Hematopoietic multipotent progenitor cell (in vitro differentiated cells): ENCODE data around the gene HOXA3. TPM values are rescaled to one million over a fixed set of nuclear protein-coding genes. Genes with fewer than 3 reads are reported as not detected.

ENCODE experiments used
- DNase-seq, 3 donors: peaks; one replicate each; pipeline ENCODE4 v3.0.0-alpha.2; 2011 to 2015; ENCODE audit warnings: low read depth in 2 of 3, low spot score in 2 of 3
- small RNA-seq: library from RNA; depleted of rRNA; stranded (forward); fragments of <200 nt; gene quantifications from one replicate; pipeline ENCODE3, GENCODE V24; 2012
- total RNA-seq: library from RNA; depleted of rRNA; stranded (reverse); fragments of >200 nt; gene quantifications from one replicate; pipeline ENCODE4 v1.2.3, GENCODE V29; 2012

The HOXA3 gene
- total RNA-seq, 1 donor: 14.3 TPM

DNA sequence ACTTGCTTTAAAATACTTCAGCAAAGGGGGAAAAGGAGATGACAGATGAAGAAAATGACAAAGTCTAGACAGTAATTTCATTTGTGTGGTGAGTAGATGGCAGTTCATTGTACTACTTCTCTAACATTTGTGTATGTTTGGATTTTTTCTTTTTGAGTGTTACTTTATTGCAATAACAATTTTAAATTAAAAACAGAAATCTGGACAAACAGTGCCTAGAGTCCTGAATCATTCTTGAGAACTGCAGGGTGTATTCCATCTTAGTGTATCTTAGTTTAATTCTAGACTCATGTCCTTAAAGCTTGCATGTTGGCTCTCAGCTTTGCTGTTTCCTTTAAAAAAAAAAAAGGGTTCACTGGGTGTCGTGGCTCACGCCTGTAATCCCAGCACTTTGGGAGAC, 87.7 kb downstream of the HOXA3 start:
- DNase-seq: no peak

DNA sequence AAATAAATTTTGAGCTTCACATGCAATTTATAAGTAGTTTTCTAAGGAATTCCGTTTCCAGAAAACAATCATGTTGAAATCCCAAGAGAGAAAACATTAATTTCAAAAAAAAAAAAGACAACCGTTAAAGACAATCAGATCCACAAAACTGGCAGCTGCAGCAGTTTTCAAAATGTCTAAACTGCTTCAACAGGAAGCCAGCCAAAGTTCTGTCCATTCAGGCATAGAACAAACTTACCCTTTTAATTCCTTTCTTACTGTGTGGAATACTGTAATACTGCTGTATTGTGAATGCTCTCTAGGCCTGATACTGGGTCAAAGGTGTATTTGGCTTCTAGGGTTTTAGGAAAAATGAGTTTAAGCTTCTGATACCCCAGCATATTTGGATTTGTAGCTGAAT, 88.2 kb downstream of the HOXA3 start:
- DNase-seq: no peak

DNA sequence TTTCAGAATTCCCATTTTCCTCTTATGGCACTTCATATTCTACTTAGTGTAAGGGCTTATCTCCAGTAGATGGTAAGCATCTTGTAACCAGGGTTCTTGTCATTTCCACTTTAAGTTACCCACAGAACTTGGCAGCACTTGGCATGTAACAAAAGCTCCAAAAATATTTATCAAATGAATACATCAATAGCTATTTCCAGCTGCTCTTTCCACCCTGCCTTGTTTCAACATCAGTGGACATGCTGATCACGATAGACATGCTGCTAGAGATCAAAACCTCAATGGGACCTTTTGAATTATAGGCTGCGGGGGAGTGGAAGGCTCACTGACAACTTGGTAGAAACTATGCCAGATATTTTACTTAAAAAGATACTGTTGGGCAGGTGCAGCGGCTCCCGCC, 89.4 kb downstream of the HOXA3 start:
- DNase-seq: no peak

Small RNAs within 50 kb of the gene (small RNA-seq; reads per million reads assigned to genes)
- gene AC004080.5: not detected
- not detected for gene RF01977
- gene RF02140: not detected
- gene RF02141: not detected

Other genes with a start within 250 kb of the HOXA3 start
- 0.27 TPM for gene HOXA1, start 56.6 kb downstream of the HOXA3 start, total RNA-seq
- gene HOXA2, start 49.9 kb downstream of the HOXA3 start, total RNA-seq: 0.54 TPM
- gene HOXA4, start 21.8 kb downstream of the HOXA3 start, total RNA-seq: 1.1 TPM
- 30.4 TPM for gene HOXA5, start 8.9 kb downstream of the HOXA3 start, total RNA-seq
- 40.1 TPM for gene HOXA6, start 4.8 kb downstream of the HOXA3 start, total RNA-seq
- 13.2 TPM for gene HOXA7, start 4.1 kb upstream of the HOXA3 start, total RNA-seq
- gene HOXA9, start 13.0 kb upstream of the HOXA3 start, total RNA-seq: 105 TPM
- gene HOXA10, start 21.7 kb upstream of the HOXA3 start, total RNA-seq: 19.4 TPM
- gene HOXA11, start 32.6 kb upstream of the HOXA3 start, total RNA-seq: not detected
- not detected for gene HOXA13, start 47.5 kb upstream of the HOXA3 start, total RNA-seq
- gene EVX1, start 90.2 kb upstream of the HOXA3 start, total RNA-seq: not detected